ENCODE measurements around the gene TBC1D1. TPM values are rescaled to one million over a fixed set of nuclear protein-coding genes. Genes with fewer than 3 reads are reported as not detected.

Gene TBC1D1
- polyA plus RNA-seq, 3 donors, result 23.3 to 70.0 (median 31.5) TPM

GRCh38 chr4:37865450-37865849, 25.4 kb upstream of the TBC1D1 start:
- no peak for DNase-seq
- Histone ChIP-seq H3K4me1 (ENCODE audit: control insufficient read depth in 1 of 2, insufficient read depth in 2 of 2, low read length in 2 of 2) (peaks cover 47 to 52% of the 10 kb centered on the region in 2 donors), H3K27me3 (ENCODE audit: control insufficient read depth in 2 of 2, insufficient read depth in 2 of 2, low read length in 2 of 2) (no peaks in the 10 kb centered on the region), H3K79me2 (ENCODE audit: insufficient read depth, low read length) (peaks cover 16% of the 10 kb centered on the region), H3K4me2 (replicated peaks; ENCODE audit: extremely low read depth, low read length, poor library complexity, severe bottlenecking) (peak overlapping the region; percentile 75), H3K9me3 (replicated peaks in 1 of 2; ENCODE audit: control insufficient read depth in 1 of 2, insufficient read depth in 1 of 2, low read length in 2 of 2) (no peaks in the 10 kb centered on the region), H3K4me3 (replicated peaks in 1 of 3; ENCODE audit: low read depth in 2 of 3, low read length in 3 of 3) (peak overlapping the region in 2 of 3 experiments; percentile 10 to 64), H3K36me3 (replicated peaks in 1 of 2; ENCODE audit: control insufficient read depth in 1 of 2, insufficient read depth in 2 of 2, low read length in 2 of 2) (peaks cover 11 to 34% of the 10 kb centered on the region in 2 donors), H2AFZ (ENCODE audit: insufficient read depth, low read depth, low read length, poor library complexity, severe bottlenecking) (no peak overlapping the region), H3K9ac (ENCODE audit: insufficient read depth, low read length, poor library complexity, severe bottlenecking) (no peak overlapping the region), H3K27ac (ENCODE audit: low read depth in 1 of 2, low read length in 2 of 2) (peak overlapping the region; percentile 66 to 67), H4K20me1 (ENCODE audit: insufficient read depth, low read length) (no peaks in the 10 kb centered on the region)
- H3K27me3 Mint-ChIP-seq (ENCODE audit: low read depth in 3 of 3), result peaks cover 0 to 3% (median 3%) of the 10 kb centered on the region in 3 donors
- H3K27ac Mint-ChIP-seq, result peak overlapping the region; percentile 88 to 95 (median 94)
- H3K4me3 Mint-ChIP-seq, result peak overlapping the region in 1 of 2 donors; percentile 78
- H3K36me3 Mint-ChIP-seq, result peaks cover 41 to 54% of the 10 kb centered on the region in 2 donors
- no peak for TF ChIP-seq CTCF (IDR thresholded peaks at IDR 0.05)
- no peaks in the 10 kb centered on the region for H3K9me3 Mint-ChIP-seq
- WGBS (ENCODE audit: insufficient coverage), result no CpG with 5 or more reads among the region's 3 CpGs
- peaks cover 69% of the 10 kb centered on the region for H3K4me1 Mint-ChIP-seq
- intact Hi-C loops (cut with micrococcal nuclease), result no loop called here

GRCh38 chr4:37867102-37867501, 23.8 kb upstream of the TBC1D1 start:
- Histone ChIP-seq H3K4me3 (replicated peaks in 1 of 3; ENCODE audit: low read depth in 2 of 3, low read length in 3 of 3) (peak overlapping the region in 1 of 3 experiments; percentile 64), H3K79me2 (ENCODE audit: insufficient read depth, low read length) (peaks cover 14% of the 10 kb centered on the region), H4K20me1 (ENCODE audit: insufficient read depth, low read length) (no peaks in the 10 kb centered on the region), H3K9me3 (replicated peaks in 1 of 2; ENCODE audit: control insufficient read depth in 1 of 2, insufficient read depth in 1 of 2, low read length in 2 of 2) (no peaks in the 10 kb centered on the region), H2AFZ (ENCODE audit: insufficient read depth, low read depth, low read length, poor library complexity, severe bottlenecking) (no peak overlapping the region), H3K4me1 (ENCODE audit: control insufficient read depth in 1 of 2, insufficient read depth in 2 of 2, low read length in 2 of 2) (peaks cover 47 to 54% of the 10 kb centered on the region in 2 donors), H3K27me3 (ENCODE audit: control insufficient read depth in 2 of 2, insufficient read depth in 2 of 2, low read length in 2 of 2) (no peaks in the 10 kb centered on the region), H3K36me3 (replicated peaks in 1 of 2; ENCODE audit: control insufficient read depth in 1 of 2, insufficient read depth in 2 of 2, low read length in 2 of 2) (peaks cover 5 to 18% of the 10 kb centered on the region in 2 donors), H3K27ac (ENCODE audit: low read depth in 1 of 2, low read length in 2 of 2) (peak overlapping the region in 1 of 2 donors; percentile 67), H3K4me2 (replicated peaks; ENCODE audit: extremely low read depth, low read length, poor library complexity, severe bottlenecking) (no peak overlapping the region), H3K9ac (ENCODE audit: insufficient read depth, low read length, poor library complexity, severe bottlenecking) (no peak overlapping the region)
- H3K27ac Mint-ChIP-seq, result peak overlapping the region in 6 of 7 donors; percentile 88 to 95 (median 93)
- WGBS (ENCODE audit: insufficient coverage), result 95% methylated on average over 3 of the region's 3 CpGs
- DNase-seq, result no peak
- intact Hi-C loops (cut with micrococcal nuclease), result no loop called here
- no peak for TF ChIP-seq CTCF (IDR thresholded peaks at IDR 0.05)
- H3K4me1 Mint-ChIP-seq, result peaks cover 67% of the 10 kb centered on the region
- peaks cover 38 to 55% of the 10 kb centered on the region in 2 donors for H3K36me3 Mint-ChIP-seq
- peak overlapping the region in 1 of 2 donors; percentile 68 for H3K4me3 Mint-ChIP-seq
- H3K9me3 Mint-ChIP-seq, result no peaks in the 10 kb centered on the region
- peaks cover 0 to 7% (median 3%) of the 10 kb centered on the region in 3 donors for H3K27me3 Mint-ChIP-seq (ENCODE audit: low read depth in 3 of 3)

Data from CD14-positive monocyte (primary cell).